Fibroblast of lung (primary cell): ENCODE results near the gene KRT6B. TPM values are rescaled to one million over a fixed set of nuclear protein-coding genes. Genes with fewer than 3 reads are reported as not detected.
A peak's percentile ranks its signal among the peaks of the same experiment; 100 is the strongest.
"Not testable (repeated sequence)": the region's sequence is repeated elsewhere in the genome, so short reads cannot be mapped to it uniquely, and the experiment has no call there.

Experiments
- DNase-seq, 2 donors: peaks; one replicate each; pipeline versions ENCODE4 v3.0.0 to v3.0.0-alpha.2; 2010; ENCODE audit warnings: low read depth in 2 of 2
- H2AFZ ChIP-seq: 2 replicates; pipeline ENCODE4 v1.5.1; 2012; ENCODE audit warnings: low read length, control low read depth, inconsistent platforms
- H3K27ac ChIP-seq: 2 replicates; pipeline ENCODE4 v1.5.1; 2011; ENCODE audit warnings: low read length, control low read depth; ENCODE audit not compliant: insufficient read depth
- H3K27me3 ChIP-seq: 2 replicates; pipeline ENCODE4 v1.5.1; 2011; ENCODE audit warnings: mild to moderate bottlenecking, low read length; ENCODE audit not compliant: control insufficient read depth, insufficient read depth
- H3K36me3 ChIP-seq: 2 replicates; pipeline ENCODE4 v1.5.1; 2011; ENCODE audit warnings: low read length; ENCODE audit not compliant: control insufficient read depth, insufficient read depth
- H3K4me1 ChIP-seq: 2 replicates; pipeline ENCODE4 v1.5.1; 2011; ENCODE audit warnings: low read length; ENCODE audit not compliant: control insufficient read depth, insufficient read depth; ENCODE audit errors: extremely low read depth
- H3K4me2 ChIP-seq: 2 replicates; pipeline ENCODE4 v1.5.1; 2011; ENCODE audit warnings: low read length, control low read depth; ENCODE audit not compliant: insufficient read depth; ENCODE audit errors: extremely low read depth
- H3K4me3 ChIP-seq, 4 experiments: fragments of 200-600 bp in 1 of 4; sonication (generic) in 1 of 4; replicated peaks in 1 of 4; 2 replicates each; pipeline ENCODE4 v1.5.1; 2011 to 2016; ENCODE audit warnings: low read length in 4 of 4, low read depth in 3 of 4, mild to moderate bottlenecking in 3 of 4, control low read depth in 2 of 4, inconsistent platforms in 1 of 4, mixed read lengths in 1 of 4; ENCODE audit not compliant: insufficient read depth in 1 of 4; ENCODE audit errors: control extremely low read depth in 1 of 4
- H3K79me2 ChIP-seq: 2 replicates; pipeline ENCODE4 v1.5.1; 2012; ENCODE audit warnings: mild to moderate bottlenecking, low read length, inconsistent platforms; ENCODE audit not compliant: control insufficient read depth, insufficient read depth
- H3K9ac ChIP-seq: 2 replicates; pipeline ENCODE4 v1.5.1; 2011; ENCODE audit warnings: mild to moderate bottlenecking, low read length, control low read depth; ENCODE audit not compliant: insufficient read depth
- H3K9me3 ChIP-seq: 2 replicates; pipeline ENCODE4 v1.5.1; 2012; ENCODE audit warnings: low read depth, low read length; ENCODE audit not compliant: control insufficient read depth, insufficient read depth
- H4K20me1 ChIP-seq: 2 replicates; pipeline ENCODE4 v1.5.1; 2011; ENCODE audit warnings: low read length; ENCODE audit not compliant: control insufficient read depth, insufficient read depth; ENCODE audit errors: extremely low read depth
- EZH2 ChIP-seq: IDR thresholded peaks from 2 replicates; pipeline ENCODE4 v1.5.1; 2012; ENCODE audit warnings: low read length, control low read depth, mild to moderate bottlenecking; ENCODE audit errors: missing control alignments
- polyA plus RNA-seq, 2 donors: library from polyadenylated mRNA; depleted of rRNA in 1 of 2; stranded (reverse) in 1 of 2; unstranded in 1 of 2; fragments of >200 nt; gene quantifications; 2 replicates each; pipeline ENCODE4 v1.2.1, GENCODE V29; 2011 to 2012; ENCODE audit warnings: missing spikeins in 1 of 2
- total RNA-seq: library from RNA; depleted of rRNA; stranded (reverse); fragments of >200 nt; gene quantifications from 2 replicates; pipeline ENCODE4 v1.2.1, GENCODE V29; 2014
- TF ChIP-seq, protein P1 (sequence below), 2 donors: IDR thresholded peaks in 1 of 2; conservative IDR thresholded peaks in 1 of 2; 1 replicate in 1 of 2; 2 replicates in 1 of 2; pipeline ENCODE4 v1.5.1; 2011 to 2012; ENCODE audit warnings: low read length in 2 of 2, control low read depth in 1 of 2, inconsistent platforms in 1 of 2, low read depth in 1 of 2, mild to moderate bottlenecking in 1 of 2

KRT6B gene
- total and polyA plus RNA-seq, 2 donors (not counting 1 experiment from before 2014, with no cell fraction given) = 0.07 TPM; not detected in 1

GRCh38 chr12:52494518-52494917 lies 42.6 kb upstream of the KRT6B start:
- Histone ChIP-seq H3K4me3 (no peak overlapping the region), H3K36me3 (no peaks in the 10 kb centered on the region), H3K27ac (no peak overlapping the region), H2AFZ (no peak overlapping the region), H3K4me1 (no peaks in the 10 kb centered on the region), H4K20me1 (no peaks in the 10 kb centered on the region), H3K27me3 (no peaks in the 10 kb centered on the region), H3K9me3 (no peaks in the 10 kb centered on the region), H3K79me2 (no peaks in the 10 kb centered on the region), H3K4me2 (no peak overlapping the region), H3K9ac (no peak overlapping the region)
- TF ChIP-seq EZH2 = no peak
- TF ChIP-seq, protein P1, sequence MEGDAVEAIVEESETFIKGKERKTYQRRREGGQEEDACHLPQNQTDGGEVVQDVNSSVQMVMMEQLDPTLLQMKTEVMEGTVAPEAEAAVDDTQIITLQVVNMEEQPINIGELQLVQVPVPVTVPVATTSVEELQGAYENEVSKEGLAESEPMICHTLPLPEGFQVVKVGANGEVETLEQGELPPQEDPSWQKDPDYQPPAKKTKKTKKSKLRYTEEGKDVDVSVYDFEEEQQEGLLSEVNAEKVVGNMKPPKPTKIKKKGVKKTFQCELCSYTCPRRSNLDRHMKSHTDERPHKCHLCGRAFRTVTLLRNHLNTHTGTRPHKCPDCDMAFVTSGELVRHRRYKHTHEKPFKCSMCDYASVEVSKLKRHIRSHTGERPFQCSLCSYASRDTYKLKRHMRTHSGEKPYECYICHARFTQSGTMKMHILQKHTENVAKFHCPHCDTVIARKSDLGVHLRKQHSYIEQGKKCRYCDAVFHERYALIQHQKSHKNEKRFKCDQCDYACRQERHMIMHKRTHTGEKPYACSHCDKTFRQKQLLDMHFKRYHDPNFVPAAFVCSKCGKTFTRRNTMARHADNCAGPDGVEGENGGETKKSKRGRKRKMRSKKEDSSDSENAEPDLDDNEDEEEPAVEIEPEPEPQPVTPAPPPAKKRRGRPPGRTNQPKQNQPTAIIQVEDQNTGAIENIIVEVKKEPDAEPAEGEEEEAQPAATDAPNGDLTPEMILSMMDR (conservative IDR thresholded peaks at IDR 0.05 in 1 of 2, IDR thresholded peaks at IDR 0.05 in 1 of 2; ENCODE audit: low read depth in 1 of 2, low read length in 2 of 2) = no peak
- DNase-seq = peak; percentile 26 to 63

DNA sequence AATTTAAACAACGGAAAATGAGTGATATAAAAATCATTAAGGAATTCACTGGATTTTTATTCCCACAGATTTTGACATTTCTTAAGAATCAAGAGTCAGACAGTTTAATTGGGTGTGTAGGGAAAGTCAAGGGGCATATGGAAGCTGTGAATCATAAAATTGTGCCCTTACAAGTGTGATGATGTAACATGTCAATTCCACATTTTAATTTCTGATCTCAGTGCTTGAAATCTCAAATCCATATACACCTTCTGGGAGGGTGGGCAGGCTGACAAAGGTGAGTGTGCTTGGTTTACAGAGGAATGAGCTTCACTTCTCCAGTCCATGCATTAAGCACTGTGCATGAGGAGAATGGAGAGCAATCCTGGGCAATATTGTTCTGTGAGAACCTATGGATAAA lies 42.2 kb upstream of the KRT6B start:
- TF ChIP-seq EZH2 = no peak
- TF ChIP-seq, protein P1 (conservative IDR thresholded peaks at IDR 0.05 in 1 of 2, IDR thresholded peaks at IDR 0.05 in 1 of 2; ENCODE audit: low read depth in 1 of 2, low read length in 2 of 2) = no peak
- Histone ChIP-seq H3K36me3 (no peaks in the 10 kb centered on the region), H4K20me1 (no peaks in the 10 kb centered on the region), H3K79me2 (no peaks in the 10 kb centered on the region), H3K4me1 (no peaks in the 10 kb centered on the region), H3K4me3 (no peak overlapping the region), H3K27ac (no peak overlapping the region), H2AFZ (no peak overlapping the region), H3K27me3 (no peaks in the 10 kb centered on the region), H3K9ac (no peak overlapping the region), H3K9me3 (no peaks in the 10 kb centered on the region), H3K4me2 (no peak overlapping the region)
- DNase-seq = no peak

GRCh38 chr12:52493172-52493571 lies 41.2 kb upstream of the KRT6B start, which contains the start of gene KRT6A:
KRT6A (minus strand) TSS chr12:52493257; CDS start chr12:52493188, 69 bp downstream.
- Histone ChIP-seq H3K36me3 (no peaks in the 10 kb centered on the region), H3K4me2 (no peak within 1 kb of the TSS), H3K9ac (no peak within 1 kb of the TSS), H3K4me3 (no peak within 1 kb of the TSS), H3K9me3 (no peaks in the 10 kb centered on the region), H3K79me2 (no peaks in the 10 kb centered on the region), H3K27me3 (no peaks in the 10 kb centered on the region), H2AFZ (no peak within 1 kb of the TSS), H3K4me1 (no peaks in the 10 kb centered on the region), H4K20me1 (no peaks in the 10 kb centered on the region), H3K27ac (no peak within 1 kb of the TSS)
- DNase-seq = no peak
- TF ChIP-seq EZH2 = no peak
- TF ChIP-seq, protein P1 (conservative IDR thresholded peaks at IDR 0.05 in 1 of 2, IDR thresholded peaks at IDR 0.05 in 1 of 2; ENCODE audit: low read depth in 1 of 2, low read length in 2 of 2) = no peak

DNA sequence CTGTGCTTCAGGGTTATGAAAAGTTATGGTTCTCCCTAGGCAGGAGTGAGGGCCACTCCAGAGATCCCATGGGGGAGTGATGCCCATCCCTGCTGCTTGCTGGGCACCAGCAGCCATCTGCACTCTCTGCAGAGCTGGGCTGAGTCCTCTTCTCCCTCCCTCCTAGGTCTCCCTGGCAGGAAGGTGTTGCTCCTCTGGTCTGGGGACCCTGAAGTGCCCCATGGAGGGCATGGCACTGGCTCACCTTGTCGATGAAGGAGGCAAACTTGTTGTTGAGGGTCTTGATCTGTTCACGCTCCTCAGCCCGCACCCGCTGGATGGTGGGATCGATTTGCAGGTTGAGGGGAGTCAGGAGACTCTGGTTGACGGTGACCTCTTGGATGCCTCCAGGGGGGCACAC lies 40.5 kb upstream of the KRT6B start:
- H4K20me1 ChIP-seq, H3K9ac ChIP-seq, H3K79me2 ChIP-seq, H3K4me3 ChIP-seq, H3K4me2 ChIP-seq, H2AFZ ChIP-seq, H3K27me3 ChIP-seq, DNase-seq, H3K36me3 ChIP-seq, H3K4me1 ChIP-seq, H3K9me3 ChIP-seq, H3K27ac ChIP-seq: not testable (repeated sequence)

GRCh38 chr12:52491495-52491894 lies 39.5 kb upstream of the KRT6B start:
- H3K27ac ChIP-seq, H3K36me3 ChIP-seq, H3K4me3 ChIP-seq, H3K4me2 ChIP-seq, H3K9ac ChIP-seq, H3K27me3 ChIP-seq, H2AFZ ChIP-seq, H4K20me1 ChIP-seq, H3K4me1 ChIP-seq, H3K79me2 ChIP-seq, DNase-seq, H3K9me3 ChIP-seq: not testable (repeated sequence)
